NCI-H524 (cell line): Measurements from ENCODE around the gene APOO.

Experiments
- DNase-seq, 2 experiments: peaks; one replicate each; lab custom pipeline; 2025; lab: John Stamatoyannopoulos, UW

Gene APOO

DNA sequence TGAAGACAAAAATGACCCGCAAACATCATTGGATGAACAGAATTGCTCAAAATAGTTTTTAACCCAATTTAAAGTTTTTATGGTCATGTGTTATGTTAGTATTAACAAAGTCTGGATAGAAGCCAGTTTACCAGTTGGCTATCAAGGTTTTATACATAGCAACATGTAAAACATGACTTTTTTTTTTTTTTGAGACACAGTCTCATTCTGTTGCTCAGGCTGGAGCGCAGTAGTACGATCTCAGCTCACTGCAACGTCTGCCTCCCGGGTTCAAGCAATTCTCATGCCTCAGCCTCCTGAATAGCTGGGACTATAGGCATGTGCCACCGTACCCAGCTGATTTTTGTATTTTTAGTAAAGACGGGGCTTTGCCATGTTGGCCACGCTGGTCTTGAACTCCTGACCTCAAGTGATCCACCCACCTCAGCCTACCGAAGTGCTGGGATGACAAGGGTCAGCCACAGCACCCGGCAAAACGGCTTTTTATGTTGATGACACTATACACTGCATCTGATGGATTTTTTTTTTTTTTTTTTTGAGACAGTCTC, 121.4 kb downstream of the APOO start:
- no peak for DNase-seq

DNA sequence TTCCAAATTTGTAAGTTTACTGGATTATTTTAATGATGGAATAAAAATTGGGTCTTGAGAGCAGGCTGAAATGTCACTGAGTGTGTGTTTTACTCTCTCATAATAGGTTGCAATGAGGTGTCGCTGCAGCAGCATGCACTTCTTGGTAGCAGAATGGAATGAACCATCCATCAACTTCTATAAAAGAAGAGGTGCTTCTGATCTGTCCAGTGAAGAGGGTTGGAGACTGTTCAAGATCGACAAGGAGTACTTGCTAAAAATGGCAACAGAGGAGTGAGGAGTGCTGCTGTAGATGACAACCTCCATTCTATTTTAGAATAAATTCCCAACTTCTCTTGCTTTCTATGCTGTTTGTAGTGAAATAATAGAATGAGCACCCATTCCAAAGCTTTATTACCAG, 122.2 kb downstream of the APOO start:
- no peak for DNase-seq

DNA sequence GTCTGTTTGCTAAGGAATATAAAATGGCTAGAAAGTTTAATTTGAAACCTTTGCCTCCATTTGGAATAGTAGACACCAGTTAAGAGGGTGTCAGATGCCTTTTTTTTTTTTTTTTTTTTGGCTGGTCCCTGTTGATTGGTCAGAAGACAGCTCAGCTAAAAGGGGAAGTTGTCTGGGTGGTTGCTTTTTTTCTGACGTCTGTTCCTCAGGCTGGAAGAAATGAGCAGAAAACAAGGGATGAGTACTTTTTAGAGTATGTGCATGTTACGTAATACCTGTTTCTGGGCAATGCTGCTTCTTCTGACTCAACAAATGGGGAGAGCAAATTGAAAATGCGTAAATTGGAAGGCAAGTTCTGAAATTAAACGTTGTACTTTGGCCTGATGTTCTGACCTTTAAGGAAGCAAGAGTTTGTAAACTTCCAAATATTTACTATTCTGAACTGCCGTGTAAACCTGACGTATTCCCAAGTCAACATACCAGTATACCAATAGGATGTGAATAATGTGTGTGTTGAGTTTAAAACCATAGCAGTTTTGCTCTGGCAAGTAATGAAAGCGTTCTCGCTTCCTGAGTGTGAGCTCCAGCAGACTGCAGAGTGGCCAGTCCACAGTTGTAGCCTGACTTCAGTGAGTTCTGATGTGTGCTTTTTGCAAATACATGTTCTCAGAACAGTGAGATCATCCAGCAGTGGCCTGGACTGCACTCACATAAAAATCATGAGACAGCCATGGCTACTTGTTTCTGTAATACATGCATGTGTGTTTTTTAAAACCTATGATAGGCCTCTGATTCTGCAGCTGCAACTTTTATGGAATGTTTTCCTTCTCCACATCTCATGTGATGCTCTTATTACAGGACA, 123.0 kb downstream of the APOO start:
- DNase-seq = no peak

DNA sequence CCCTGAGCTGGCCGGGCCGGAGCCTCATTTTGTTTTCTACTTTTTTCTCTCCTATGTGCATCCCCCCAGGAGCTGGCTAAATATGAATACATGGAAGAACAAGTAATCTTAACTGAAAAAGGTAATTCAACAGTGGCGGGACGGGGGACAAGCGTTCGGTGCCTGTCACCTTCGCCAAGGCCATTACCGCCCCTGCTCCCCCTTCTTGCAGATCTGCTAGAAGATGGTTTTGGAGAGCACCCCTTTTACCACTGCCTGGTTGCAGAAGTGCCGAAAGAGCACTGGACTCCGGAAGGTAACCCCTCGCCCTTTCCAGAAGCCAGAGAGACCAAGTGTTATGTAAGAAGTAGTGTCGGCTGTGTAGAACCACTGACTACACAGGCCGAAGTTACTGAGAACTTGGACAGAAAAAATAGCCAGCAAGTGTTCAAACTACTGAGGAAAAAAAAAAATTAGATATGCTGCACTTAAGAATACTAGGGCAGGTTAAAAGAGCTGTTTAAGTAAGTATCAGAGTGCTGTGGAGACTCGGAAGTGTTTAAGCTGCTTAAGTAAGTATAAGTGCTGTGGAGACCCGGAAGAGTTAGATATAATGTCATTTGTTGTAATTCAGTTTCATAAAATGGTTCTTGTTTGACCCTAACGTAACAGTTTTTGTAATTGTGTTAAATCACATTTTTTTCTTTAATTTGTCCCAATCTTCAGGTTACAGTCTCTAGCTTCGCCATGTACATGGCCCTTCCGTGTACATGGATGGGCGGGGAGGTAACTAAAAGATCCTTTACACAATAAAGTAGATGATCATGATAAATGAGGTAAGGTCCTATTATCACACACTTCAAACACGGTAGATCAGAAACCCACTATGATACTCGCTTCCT, 123.9 kb downstream of the APOO start:
- no peak for DNase-seq
